HG02973 (cell line): Measurements from ENCODE around the gene LINC00305.

Source experiments
- ATAC-seq: cut with Tn5 transposase; IDR thresholded peaks from one replicate; pipeline ENCODE4 v1.9.1; 2021; ENCODE audit warnings: moderate library complexity; ENCODE audit not compliant: unreplicated experiment

Gene LINC00305

DNA sequence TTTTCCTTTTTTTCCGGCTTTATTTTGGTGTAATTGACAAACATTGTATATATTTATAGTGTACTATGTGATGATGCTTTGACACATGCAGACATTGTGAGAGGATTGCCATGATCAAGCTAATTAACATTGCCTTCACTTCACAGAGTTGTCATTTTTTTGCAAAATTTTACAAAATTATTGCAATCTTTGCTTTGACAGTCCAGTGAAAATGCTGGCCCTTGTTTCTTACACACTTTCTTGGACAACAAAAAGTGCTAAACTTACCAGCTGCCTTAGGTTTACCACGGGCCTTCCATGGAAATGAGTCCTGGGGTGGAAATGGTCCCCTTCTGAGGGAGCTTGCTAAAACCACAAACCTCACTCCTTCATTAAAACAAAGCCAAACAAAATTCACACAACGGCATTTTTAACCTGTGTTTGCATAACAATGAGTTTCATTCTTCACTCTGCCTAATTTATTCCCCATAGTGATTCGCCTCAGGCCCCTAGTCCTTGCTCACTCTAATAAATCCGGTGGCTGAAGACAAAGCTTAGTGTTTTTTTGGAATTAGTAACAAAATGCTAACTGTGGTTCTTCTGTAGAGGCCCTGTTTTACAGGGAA lies 32.2 kb downstream of the LINC00305 start:
- ATAC-seq: no peak

DNA sequence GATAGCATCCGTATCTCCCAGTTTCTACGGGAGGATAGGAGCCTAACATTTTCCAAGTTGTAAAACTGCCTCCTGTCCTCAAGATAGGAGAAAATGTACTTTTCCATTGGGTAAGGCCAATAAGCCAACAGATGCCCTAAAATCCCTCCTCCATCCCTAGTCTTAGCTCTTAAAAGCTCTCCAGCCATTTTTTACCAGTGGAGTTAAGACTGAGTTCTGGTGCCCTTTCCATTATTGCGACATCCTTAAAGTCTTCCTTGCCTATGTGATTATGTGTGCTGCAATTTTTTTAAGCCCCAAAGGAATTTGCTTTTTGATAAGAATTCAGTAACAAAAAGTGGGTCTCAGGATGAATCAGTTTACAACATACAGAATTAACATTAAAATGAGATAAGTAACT lies 33.0 kb downstream of the LINC00305 start:
- no peak for ATAC-seq

DNA sequence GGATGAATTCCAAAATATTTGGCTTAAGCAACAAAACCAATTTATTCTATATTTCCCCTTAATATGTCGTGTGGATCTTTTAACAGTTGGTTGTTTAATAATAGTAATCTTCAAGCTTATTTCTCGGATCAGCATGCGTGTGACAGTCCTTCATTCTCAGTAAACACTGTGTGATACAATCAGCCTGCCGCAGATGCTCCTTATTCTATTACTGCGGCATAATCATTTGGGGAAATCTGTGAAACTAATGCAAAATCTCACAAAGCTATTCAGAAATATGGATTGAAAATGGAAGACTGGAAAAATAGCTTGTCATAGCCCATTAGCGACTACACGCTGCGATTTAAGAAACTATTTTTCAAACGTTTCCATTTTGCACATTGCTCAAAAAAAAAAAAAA lies 36.9 kb downstream of the LINC00305 start:
- no peak for ATAC-seq

DNA sequence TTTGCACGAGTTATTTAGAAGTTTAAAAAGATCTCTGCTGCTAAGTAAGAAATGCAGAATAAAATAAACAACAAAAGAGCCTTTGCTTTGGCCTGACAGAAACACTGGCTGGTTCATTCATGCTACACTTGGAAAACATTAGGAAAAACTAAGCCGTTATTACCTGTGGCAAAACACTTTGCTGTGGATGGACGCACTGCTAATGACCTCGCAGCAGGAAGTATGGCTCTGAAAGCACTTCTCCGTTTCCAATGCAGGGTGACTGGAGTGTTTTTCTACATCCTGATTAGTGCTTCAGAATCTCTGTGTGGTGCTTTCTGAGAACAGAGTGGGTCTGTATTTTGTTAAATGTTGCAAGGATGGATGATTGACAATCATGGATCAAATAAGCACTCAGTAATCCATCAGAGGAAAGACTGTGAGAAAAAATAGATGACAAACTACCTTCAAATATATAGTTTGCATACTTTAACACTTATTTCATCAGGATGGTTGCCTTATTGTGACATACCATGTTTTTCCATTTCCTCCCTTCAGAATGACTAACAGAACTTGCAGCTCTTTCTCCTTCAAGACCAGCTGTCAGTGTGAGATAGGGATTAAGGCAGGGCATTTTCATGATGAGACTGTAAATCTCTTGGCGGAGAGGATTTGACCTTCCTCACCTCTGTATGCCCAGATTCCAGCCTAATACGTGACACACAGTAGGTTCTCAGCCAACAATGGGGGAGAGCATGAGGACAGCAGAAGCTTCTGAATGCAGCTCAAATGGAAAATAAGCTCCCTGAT lies 38.0 kb downstream of the LINC00305 start:
- ATAC-seq: no peak

DNA sequence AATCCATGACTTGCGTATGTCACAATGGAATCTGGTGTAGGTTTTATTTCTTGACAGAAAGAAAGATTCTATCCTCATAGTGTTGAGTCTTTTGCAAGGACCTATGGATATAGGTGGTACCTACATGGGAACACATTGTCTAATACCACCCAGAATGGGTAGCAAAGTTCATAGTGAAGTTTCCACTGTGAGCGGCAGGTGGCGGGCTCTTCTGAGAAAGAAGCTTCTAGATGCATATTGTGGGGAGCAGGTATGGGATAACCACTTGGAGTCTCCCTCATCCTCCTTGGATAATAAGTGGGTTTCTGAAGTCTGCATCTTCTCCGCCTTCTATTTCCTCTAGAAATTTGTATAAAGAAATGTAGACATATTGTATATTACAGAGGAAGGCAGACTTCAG lies 44.9 kb downstream of the LINC00305 start:
- no peak for ATAC-seq

DNA sequence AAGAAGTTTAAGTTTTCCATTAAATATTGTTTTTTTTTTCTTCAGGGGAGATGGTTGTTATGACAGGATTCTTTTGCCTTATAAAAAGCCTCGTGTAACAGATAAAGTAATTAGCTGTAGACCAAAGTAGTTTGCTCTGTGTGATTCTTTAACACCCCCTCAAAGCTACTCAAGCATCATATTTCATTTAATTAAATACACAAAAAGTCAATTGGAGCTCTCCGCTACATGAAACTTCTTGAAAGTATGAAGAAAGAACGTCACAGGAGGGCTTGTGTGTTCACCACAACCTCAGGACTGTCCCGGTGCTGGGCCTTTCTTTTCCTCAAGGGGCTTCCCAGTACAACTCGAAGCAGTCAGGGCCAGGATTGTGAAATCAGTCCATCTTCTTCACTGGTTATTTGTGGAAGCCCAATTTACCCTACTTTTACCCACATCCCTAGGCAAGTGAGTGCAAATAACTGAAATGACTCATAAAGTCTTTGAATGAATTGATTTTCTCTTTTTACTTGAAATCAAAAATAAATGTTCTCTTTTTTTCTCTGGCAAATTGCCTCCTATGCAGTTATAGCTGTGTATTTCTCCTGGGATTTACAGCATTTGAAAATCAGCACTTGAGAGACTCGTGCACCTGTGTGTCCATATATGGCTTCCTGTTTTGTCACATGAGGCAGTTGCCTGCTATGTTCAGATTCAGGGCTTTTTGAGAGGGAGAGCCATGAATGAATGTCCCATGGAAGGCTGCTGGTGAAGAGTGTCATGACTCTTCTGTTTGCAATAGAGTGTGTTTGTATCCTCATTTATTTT lies 48.6 kb downstream of the LINC00305 start:
- peak; percentile 80 for ATAC-seq

DNA sequence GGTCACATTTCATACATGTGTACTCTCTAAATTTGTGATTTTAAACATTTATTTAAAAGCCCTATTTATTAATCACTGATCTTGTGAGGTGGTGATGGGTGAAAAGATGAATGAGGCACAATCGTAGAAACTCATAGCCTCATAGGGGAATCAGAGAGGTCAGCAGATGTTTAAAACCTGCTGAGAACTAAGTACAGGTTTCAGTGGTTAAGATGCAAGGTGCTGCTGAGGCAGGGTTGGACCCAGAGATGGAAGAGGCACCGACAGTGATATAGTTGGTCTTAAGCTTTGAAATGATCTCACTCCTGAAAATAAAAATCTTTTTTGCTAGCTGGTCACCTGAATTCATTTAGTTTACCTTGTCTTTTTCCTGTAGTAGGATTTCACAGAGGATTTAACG lies 49.6 kb downstream of the LINC00305 start:
- peak; percentile 55 for ATAC-seq

DNA sequence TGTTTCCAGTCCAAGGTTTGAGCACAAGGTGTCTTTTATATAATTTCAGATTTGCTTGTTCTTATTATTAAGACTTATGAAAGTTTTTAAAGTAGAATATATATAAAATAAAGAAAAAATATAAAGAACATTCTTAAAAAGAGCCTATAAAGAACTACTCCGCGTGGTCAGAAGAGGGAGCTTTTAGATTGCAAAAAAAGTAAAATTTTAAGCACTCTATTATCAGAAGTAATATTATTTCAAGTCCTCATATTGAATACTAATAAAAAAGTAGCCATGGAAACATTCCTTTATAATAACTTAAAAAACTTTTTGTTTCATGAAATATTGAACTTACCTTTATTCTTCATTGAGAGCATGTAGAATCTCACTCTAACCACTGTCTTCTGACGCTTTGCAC lies 51.4 kb downstream of the LINC00305 start:
- ATAC-seq: no peak

DNA sequence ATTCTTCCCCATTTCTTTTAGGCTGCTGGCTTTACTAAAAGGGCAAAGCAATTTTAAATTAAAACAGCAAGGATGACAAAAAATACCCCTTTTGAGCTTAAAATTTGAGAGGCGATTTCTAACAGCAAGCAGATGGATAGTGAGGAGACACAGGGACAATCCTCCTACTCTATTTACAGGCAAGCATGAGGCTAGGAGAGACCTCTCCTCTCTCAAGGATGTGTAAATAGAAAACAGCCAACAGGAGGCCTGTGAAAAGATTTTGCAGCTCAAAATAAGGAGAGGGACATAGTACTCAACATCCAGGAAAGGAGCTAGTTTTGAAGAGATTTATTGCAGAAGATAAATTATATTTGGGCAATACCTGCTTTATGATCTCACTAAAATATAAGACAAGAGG lies 53.8 kb downstream of the LINC00305 start:
- ATAC-seq: no peak

DNA sequence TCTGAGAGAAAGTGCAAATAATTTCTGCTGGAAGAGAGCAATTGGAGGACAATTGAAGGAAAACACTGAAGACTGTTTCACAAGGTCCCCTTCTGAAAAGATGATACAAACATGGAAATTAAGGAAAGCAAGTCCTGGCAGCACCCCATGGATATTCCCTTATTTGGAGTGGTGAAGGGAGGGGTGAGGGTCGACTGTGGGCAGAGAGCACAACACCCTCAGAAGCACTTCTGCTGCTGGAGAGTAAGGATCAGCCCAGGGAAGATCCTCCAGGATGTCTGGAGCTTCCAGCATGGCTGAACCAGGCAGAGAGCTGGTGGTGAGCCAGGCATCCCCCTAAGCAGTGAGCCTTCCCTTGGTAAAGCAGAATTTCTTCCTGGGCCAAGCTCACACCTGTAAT lies 54.7 kb downstream of the LINC00305 start:
- no peak for ATAC-seq

DNA sequence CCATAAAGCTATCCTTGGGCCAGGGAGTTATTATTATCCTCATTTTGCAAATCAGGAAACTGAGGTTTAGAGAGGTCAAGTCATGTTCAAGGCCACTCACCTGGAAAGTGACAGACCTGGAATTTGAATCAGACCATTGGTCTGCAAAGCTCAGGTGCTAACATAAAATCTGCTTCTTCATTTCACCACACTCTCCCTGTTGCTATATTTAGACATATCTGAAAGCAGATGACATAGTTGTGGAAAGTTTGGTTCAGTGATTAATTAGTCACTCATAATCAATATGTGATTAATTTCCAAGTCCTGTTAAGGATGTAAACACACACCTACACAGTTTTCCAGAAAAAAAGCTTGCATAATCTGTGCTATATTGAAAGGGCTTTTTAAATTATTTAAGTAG lies 57.4 kb downstream of the LINC00305 start:
- ATAC-seq: no peak

DNA sequence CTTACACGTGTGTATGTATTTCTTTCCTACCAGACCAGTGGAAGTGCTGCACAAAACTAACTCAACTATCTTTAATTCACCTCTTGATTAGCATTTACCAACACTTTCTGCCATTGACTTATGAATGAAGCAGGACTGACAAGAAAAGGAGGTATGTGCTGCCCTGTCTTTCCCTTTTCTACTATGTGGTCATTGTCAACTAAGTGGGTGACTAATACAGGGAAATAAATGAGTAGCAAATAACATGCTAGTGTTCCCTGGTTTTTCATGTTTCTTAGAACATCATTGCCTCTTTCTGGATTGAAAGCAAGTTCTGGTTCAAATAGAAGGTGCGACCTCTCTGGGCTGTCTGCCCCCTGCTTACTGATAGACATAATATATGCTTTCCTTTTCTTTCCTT lies 58.0 kb downstream of the LINC00305 start:
- peak; percentile 58 for ATAC-seq

DNA sequence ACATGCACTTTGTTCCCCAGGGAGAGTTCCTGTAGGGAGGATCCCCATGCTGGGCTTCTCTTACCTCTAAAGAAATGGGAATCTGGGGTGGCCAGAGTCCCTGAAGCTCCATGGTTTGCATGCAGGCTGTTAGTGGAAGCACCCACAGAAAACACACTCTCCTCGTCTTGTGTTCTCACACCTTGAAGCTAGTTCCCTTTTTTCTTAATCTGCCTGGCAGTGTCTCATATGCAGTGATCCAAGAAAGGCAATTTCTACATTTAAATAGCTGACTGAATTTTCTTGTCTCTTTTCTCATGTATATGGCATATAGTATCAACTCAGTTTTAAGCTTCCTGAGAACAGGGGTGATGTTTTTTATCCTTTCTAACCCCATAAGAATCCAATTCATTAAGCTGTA lies 65.0 kb downstream of the LINC00305 start:
- no peak for ATAC-seq

DNA sequence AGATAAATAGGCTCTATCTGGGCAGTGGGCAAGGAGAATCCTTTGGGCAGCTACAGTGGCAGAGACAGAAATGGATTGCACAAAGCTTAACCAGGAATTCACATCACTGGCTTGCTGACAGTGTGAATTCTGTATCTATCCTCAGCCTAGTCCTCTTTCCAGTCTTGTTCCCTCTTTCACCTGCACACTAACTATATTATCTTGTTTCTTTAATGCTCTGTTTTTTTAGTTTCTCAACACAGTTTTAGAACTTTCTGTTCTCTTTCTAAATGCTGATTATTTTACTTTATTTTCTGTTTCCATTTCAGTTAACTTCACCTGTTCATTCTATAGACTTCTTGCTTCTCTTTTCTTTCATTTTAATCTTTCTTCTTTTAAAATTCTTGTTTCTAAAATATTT lies 66.4 kb downstream of the LINC00305 start:
- no peak for ATAC-seq

DNA sequence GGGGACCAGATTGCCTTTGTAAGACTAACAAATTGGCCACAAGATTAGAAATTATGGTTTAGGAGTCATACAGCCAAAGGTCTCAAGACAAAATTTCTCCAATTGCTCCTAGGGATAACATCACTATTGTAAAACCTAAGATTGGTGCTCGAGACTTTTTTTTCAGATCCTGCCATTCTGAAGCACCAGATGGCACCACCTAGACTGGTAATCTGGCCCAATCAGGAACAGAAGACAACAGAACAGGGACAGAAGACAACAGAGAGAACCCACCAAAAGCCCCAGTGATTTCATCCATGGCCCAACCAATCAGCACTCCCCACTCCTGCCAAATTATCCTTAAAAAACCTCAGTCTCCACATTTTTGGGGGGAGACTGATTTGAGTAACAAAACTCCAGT lies 66.8 kb downstream of the LINC00305 start:
- no peak for ATAC-seq

DNA sequence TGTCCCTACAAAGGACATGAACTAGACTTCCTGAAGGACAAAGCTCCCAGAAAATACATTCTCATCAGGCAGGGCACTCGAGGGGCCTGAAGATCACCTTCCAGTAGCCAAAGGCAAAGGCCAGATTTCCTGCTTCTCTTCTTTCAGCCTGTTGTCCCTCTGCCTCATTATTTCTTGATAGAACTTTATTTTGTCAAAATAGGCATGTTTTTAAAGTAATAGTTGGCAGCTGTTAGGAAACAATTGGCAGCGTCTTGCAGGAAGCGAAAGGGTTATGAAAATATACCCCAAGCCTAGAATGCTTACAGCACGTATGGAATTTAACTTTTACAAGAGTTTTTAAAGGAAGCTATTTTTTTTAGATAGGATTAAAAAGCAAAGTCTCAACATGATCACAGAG lies 74.9 kb downstream of the LINC00305 start:
- ATAC-seq: no peak

DNA sequence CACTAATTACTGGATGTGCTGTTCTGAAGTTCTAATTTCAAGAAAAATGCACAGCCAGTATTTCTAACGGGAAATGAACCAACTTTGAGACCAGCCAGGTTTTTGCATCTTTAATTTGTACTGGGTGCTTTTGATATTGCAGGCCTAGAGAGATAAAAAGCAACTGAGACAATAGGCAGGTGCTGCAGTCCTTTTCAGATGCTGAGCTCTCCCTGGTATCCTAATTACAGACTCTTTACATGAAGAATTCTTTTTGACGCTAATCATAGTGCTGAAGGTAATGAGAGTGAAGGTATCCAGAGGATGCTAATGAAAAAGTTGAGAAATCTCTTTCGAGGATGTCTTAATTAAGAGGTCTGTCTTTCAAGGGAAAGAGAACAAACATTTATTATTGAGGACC lies 93.9 kb downstream of the LINC00305 start:
- no peak for ATAC-seq

DNA sequence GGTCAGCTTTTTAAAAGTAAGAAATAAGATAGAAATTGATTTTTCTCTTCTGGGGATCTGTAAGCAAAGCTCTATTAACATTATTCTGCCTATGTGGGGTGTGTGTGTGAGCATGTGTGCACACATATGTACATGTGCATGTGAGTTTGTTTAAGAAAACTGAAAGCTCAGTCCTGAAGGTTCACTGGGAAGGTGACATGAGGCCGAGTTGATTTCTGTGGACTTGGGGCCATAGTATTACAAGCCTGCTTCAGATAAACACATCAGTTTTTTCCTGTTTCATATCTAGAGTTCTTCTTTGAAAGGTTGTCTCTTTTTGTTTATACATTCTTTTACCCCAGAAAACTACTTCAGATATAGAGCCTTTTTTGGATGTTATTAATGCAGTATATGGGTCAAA lies 95.6 kb downstream of the LINC00305 start:
- no peak for ATAC-seq

DNA sequence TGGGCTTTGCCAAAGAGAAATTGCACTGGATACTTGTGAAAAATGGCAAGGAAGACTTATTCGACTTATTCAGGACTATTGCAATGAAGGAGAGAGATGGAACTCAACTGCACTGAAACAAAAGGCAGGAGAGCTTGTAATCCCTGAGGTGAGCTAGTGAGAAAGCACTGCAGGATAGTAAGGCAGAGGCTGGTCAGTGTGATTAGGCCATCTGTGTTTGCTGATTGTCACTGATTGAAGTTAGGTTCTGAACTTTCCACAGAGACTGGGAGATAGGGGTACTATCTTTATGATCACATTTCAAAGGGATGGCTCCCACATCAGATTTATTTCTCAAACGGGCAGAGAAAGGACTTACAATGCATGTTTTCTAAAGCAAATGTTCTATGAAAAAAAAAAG lies 96.1 kb downstream of the LINC00305 start:
- ATAC-seq: no peak

DNA sequence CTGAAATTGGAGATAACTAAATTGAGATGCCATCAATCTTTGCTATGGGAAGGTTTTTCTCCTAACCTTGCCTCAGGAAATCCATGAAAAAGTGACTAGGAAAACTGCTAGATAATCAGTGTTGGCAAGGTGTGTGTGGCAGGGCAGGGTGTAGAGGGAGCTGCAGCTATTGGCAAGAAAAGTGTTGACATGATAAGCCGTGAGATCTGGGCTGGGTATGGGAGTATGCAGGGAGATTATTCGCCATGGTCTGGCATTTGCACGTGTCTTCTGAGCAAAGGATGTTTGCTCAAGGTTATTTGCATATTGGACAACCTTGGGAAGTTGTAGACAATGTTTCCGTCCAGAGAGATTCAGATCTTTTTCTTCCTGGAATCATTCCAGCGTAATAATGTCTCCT lies 104.3 kb downstream of the LINC00305 start:
- ATAC-seq: no peak

DNA sequence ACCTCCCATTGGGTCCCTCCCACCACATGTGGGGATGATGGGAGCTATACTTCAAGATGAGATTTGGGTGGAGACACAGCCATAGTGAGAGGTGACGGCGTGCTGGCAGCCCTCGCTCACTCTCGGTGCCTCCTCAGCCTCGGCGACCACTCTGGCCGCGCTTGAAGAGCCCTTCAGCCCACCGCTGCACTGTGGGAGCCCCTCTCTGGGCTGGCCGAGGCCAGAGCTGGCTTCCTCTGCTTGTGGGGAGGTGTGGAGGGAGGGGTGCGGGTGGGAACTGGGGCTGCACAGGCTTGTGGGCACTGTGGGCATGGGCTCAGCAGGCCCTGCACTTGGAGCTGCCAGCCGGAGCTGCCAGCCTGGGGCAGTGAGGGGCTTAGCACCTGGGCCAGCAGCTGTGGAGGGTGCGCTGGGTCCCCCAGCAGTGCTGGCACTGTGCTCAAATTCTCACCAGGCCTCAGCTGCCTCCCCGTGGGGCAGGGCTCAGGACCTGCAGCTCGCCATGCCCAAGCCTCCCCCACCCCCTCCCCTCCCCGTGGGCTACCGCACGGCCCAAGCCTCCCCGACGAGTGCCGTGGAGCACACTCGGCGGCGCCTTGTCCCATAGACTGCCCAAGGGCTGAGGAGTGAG lies 106.0 kb downstream of the LINC00305 start:
- no peak for ATAC-seq
